Stomach (tissue), 9 donors: ENCODE results near the gene CDCA3. TPM values are rescaled to one million over a fixed set of nuclear protein-coding genes. Genes with fewer than 3 reads are reported as not detected.

Experiments used
- DNase-seq, 2 donors: peaks; one replicate each; pipeline versions ENCODE4 v3.0.0 to v3.0.0-alpha.2; 2013 to 2019
- H3K27ac ChIP-seq, 5 donors: fragments of 200-600 bp in 4 of 5; sonication (generic) in 4 of 5; one replicate each; pipeline ENCODE4 v1.5.1; 2013 to 2019; ENCODE audit warnings: mild to moderate bottlenecking in 1 of 5, moderate library complexity in 1 of 5
- H3K27me3 ChIP-seq, 3 donors: fragments of 200-600 bp; sonication (generic); one replicate each; pipeline ENCODE4 v1.5.1; 2017 to 2019; ENCODE audit warnings: mixed run types in 1 of 3
- H3K36me3 ChIP-seq, 4 donors: fragments of 200-600 bp; sonication (generic); 1 replicate in 3 of 4; 2 replicates in 1 of 4; pipeline ENCODE4 v1.5.1; 2016 to 2019
- H3K4me1 ChIP-seq, 4 donors: fragments of 200-600 bp; sonication (generic); one replicate each; pipeline ENCODE4 v1.5.1; 2016 to 2019
- H3K4me3 ChIP-seq, 4 donors: fragments of 200-600 bp; sonication (generic) in 3 of 4; one replicate each; pipeline ENCODE4 v1.5.1; 2016 to 2019; ENCODE audit warnings: mild to moderate bottlenecking in 1 of 4
- H3K9me3 ChIP-seq, 4 donors: fragments of 200-600 bp; sonication (generic); one replicate each; pipeline ENCODE4 v1.5.1; 2016 to 2019
- EP300 ChIP-seq: sonication (generic); formaldehyde crosslinking; IDR thresholded peaks from one replicate; pipeline ENCODE4 v1.6.1; 2017; ENCODE audit warnings: antibody characterized with exemption
- POLR2A ChIP-seq, 4 donors: fragments of 450-650 bp; IDR thresholded peaks; one replicate each; pipeline ENCODE4 v1.6.1; 2016; ENCODE audit warnings: antibody characterized with exemption in 4 of 4, control low read depth in 2 of 4, mild to moderate bottlenecking in 1 of 4, moderate library complexity in 1 of 4
- POLR2AphosphoS5 ChIP-seq, 3 donors: sonication (generic); formaldehyde crosslinking; IDR thresholded peaks; one replicate each; pipeline ENCODE4 v1.6.1; 2016; ENCODE audit warnings: antibody characterized with exemption in 3 of 3
- WGBS, 5 donors: extraction: QIAGEN DNeasy Blood & Tissue Kit in 3 of 5; methylation state at CpG; one replicate each; pipeline versions ENCODE4 v1.1.5 to v1.1.7; 2013 to 2018; 5-methylcytosine and 5-hydroxymethylcytosine counted together
- intact Hi-C: fragments of 100-400 bp; cut with DNase I; formaldehyde crosslinking; loops from one replicate; pipeline ENCODE4 v1.15.1; 2023; ENCODE audit warnings: low total_unique reads
- polyA plus RNA-seq, 3 donors: library from polyadenylated mRNA; stranded (reverse); fragments of 200-250 nt; gene quantifications; one replicate each; pipeline ENCODE4 v1.2.3, GENCODE V29; 2013
- total RNA-seq, 5 donors: library from RNA; depleted of rRNA; stranded (reverse); fragments of >200 nt; gene quantifications; one replicate each; pipeline versions ENCODE4 v1.1.0 to v1.2.3, GENCODE V29; 2014 to 2016
- TF ChIP-seq, protein P1 (sequence below), 7 experiments: fragments of 450-650 bp in 4 of 7; fragments of 200-600 bp in 3 of 7; sonication (generic) in 3 of 7; IDR thresholded peaks; one replicate each; pipeline ENCODE4 v1.5.1; 2016 to 2019; ENCODE audit warnings: antibody characterized with exemption in 7 of 7, control low read depth in 2 of 7, mild to moderate bottlenecking in 1 of 7
- donor health status: healthy with polysubstance abuse.
- donor health status: Bipolar disorder and iron deficiency.
- donor health status: healthy.

CDCA3 gene
- total and polyA plus RNA-seq, 8 donors = 2.1 to 56.0 (median 11.0) TPM

DNA sequence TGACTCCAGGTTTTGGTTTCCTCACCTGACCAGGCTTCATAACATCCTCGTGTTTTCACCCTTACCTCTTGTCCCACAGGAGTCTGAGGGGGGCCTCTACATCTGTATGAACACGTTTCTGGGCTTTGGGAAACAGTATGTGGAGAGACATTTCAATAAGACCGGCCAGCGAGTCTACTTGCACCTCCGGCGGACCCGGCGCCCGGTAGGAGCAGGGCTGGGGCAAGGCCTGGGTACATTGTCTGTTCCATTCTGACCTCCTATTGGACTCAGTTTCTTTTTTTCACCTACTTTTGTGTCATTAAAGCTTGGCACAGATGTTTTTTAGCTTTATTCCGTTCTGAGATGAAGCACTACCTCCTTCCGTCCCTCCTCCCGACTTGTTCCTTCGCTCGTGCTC lies 4.2 kb upstream of the CDCA3 start:
- WGBS, 5 donors = 89 to 93% (median 91%) methylated on average over 14 of the region's 14 CpGs
- peaks cover 9 to 31% (median 25%) of the 10 kb centered on the region in 4 donors for H3K4me1 ChIP-seq
- no peaks in the 10 kb centered on the region for H3K9me3 ChIP-seq
- intact Hi-C loops = no loop called here
- no peaks in the 10 kb centered on the region for H3K27me3 ChIP-seq
- no peak overlapping the region for H3K27ac ChIP-seq
- peaks cover 51 to 53% (median 53%) of the 10 kb centered on the region in 4 donors for H3K36me3 ChIP-seq
- TF ChIP-seq, protein P1, sequence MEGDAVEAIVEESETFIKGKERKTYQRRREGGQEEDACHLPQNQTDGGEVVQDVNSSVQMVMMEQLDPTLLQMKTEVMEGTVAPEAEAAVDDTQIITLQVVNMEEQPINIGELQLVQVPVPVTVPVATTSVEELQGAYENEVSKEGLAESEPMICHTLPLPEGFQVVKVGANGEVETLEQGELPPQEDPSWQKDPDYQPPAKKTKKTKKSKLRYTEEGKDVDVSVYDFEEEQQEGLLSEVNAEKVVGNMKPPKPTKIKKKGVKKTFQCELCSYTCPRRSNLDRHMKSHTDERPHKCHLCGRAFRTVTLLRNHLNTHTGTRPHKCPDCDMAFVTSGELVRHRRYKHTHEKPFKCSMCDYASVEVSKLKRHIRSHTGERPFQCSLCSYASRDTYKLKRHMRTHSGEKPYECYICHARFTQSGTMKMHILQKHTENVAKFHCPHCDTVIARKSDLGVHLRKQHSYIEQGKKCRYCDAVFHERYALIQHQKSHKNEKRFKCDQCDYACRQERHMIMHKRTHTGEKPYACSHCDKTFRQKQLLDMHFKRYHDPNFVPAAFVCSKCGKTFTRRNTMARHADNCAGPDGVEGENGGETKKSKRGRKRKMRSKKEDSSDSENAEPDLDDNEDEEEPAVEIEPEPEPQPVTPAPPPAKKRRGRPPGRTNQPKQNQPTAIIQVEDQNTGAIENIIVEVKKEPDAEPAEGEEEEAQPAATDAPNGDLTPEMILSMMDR (IDR thresholded peaks at IDR 0.05) = no peak
- DNase-seq = no peak
- H3K4me3 ChIP-seq = no peak overlapping the region

DNA sequence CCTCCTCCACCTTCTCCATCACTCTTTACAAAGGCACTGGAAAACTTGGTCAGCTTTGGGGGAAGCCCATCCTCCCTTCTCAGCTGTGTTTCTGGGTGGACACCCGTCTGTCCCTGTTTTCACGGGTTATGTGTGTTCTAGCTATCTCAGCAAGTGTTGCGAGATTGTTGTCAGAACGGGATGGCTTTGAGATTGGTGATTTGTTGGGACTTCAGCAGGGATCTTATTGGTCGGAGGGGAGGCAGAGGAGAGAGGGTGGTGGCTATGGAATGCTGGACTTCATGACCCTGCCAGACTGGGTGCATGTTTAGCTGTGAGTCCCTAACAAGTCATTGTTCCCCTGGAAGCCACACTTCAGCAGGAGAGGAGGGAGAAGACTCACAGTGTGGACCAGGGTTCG lies 3.0 kb upstream of the CDCA3 start:
- H3K27me3 ChIP-seq = no peaks in the 10 kb centered on the region
- no peaks in the 10 kb centered on the region for H3K9me3 ChIP-seq
- no peak for DNase-seq
- no peak overlapping the region for H3K4me3 ChIP-seq
- TF ChIP-seq, protein P1 (IDR thresholded peaks at IDR 0.05) = no peak
- no peak for TF ChIP-seq POLR2A (IDR thresholded peaks at IDR 0.05)
- no peak for TF ChIP-seq POLR2AphosphoS5 (IDR thresholded peaks at IDR 0.05)
- TF ChIP-seq EP300 = no peak
- intact Hi-C loops = no loop called here
- peaks cover 9 to 37% (median 25%) of the 10 kb centered on the region in 4 donors for H3K4me1 ChIP-seq
- 65 to 77% (median 68%) methylated on average over 6 of the region's 6 CpGs for WGBS, 5 donors
- peak overlapping the region in 2 of 5 donors; percentile 95 to 96 for H3K27ac ChIP-seq
- H3K36me3 ChIP-seq = peaks cover 38 to 46% (median 44%) of the 10 kb centered on the region in 4 donors

DNA sequence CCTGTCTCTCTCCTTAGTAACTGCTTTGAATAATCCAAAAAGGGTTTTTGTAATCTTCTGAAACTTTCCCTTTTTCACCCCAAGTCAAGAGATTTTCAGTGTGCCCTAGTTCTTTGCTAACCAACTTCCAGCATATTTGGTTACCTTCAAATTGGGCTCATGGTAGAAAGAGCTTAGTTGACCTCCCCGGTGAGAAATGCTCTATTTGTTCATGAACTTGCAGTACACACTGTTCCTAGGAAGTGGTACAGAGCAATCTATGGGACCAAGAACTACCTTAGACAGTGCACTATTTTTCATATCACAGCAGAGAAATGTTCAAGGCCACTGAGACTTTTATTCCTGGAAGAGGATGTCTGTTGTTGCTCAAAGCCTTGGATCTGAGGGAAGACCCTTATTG lies 2.5 kb upstream of the CDCA3 start:
- no peak for DNase-seq
- H3K27ac ChIP-seq = peak overlapping the region in 4 of 5 donors; percentile 88 to 96 (median 94)
- WGBS, 5 donors = 32 to 78% (median 45%) methylated on average over 1 of the region's 1 CpG
- intact Hi-C loops = no loop called here
- H3K4me1 ChIP-seq = peaks cover 9 to 37% (median 25%) of the 10 kb centered on the region in 4 donors
- H3K36me3 ChIP-seq = peaks cover 34 to 46% (median 42%) of the 10 kb centered on the region in 4 donors
- H3K27me3 ChIP-seq = no peaks in the 10 kb centered on the region
- peak overlapping the region in 1 of 4 donors; percentile 67 for H3K4me3 ChIP-seq
- no peaks in the 10 kb centered on the region for H3K9me3 ChIP-seq
- TF ChIP-seq, protein P1 (IDR thresholded peaks at IDR 0.05) = no peak
- no peak for TF ChIP-seq POLR2AphosphoS5 (IDR thresholded peaks at IDR 0.05)

DNA sequence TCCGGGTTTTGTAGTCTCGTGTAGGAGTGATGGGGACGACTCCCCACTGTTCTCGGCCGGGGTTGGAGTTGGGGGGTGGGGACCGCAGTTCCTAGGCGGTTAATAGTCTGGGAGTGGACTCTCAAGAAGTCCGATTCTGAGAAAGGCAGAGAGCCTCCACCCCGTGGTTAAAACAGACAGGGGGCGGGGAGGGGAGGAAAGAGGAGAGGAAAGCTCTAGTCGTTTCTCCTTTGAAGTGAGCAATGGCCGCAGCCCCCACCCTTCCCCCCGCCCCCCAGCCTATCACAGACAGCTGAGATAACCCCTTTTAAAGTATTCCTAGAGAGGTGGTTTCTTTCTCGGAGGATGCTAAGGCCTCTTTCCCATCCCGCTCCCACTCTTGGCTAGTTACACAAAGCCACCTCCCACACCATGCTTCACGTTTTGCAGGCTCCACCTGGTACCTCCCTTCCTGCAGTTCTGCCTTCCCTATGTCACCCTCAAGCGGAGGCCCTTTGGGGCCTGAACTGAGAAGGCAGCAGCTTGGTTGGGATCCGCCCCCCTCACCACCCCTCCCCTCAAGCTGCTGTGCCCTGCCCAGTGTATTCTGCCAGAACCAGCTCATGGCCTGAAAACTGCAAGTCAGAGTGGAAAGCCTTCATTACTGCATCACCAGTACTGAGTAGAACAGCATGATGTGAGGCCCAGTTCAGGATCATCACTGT lies 1.7 kb upstream of the CDCA3 start:
- TF ChIP-seq, protein P1 (IDR thresholded peaks at IDR 0.05) = peak in 1 of 7 experiments; percentile 3
- TF ChIP-seq POLR2A (IDR thresholded peaks at IDR 0.05) (no peak), POLR2AphosphoS5 (IDR thresholded peaks at IDR 0.05) (no peak)
- Histone ChIP-seq H3K36me3 (peaks cover 26 to 43% (median 36%) of the 10 kb centered on the region in 4 donors), H3K27ac (peak overlapping the region; percentile 11 to 96 (median 94)), H3K4me1 (peaks cover 9 to 37% (median 25%) of the 10 kb centered on the region in 4 donors), H3K27me3 (no peaks in the 10 kb centered on the region), H3K4me3 (peak overlapping the region; percentile 66 to 84 (median 66)), H3K9me3 (no peaks in the 10 kb centered on the region)
- WGBS, 5 donors = 1 to 3% (median 1%) methylated on average over 17 to 18 of the region's 18 CpGs
- DNase-seq = peak; percentile 32 to 87
- intact Hi-C loops = no loop called here
